ENCODE results near the gene RALY.

GRCh38 chr20:34001378-34001777 is 7.7 kb downstream of the RALY start:
- TF ChIP-seq, protein P1, sequence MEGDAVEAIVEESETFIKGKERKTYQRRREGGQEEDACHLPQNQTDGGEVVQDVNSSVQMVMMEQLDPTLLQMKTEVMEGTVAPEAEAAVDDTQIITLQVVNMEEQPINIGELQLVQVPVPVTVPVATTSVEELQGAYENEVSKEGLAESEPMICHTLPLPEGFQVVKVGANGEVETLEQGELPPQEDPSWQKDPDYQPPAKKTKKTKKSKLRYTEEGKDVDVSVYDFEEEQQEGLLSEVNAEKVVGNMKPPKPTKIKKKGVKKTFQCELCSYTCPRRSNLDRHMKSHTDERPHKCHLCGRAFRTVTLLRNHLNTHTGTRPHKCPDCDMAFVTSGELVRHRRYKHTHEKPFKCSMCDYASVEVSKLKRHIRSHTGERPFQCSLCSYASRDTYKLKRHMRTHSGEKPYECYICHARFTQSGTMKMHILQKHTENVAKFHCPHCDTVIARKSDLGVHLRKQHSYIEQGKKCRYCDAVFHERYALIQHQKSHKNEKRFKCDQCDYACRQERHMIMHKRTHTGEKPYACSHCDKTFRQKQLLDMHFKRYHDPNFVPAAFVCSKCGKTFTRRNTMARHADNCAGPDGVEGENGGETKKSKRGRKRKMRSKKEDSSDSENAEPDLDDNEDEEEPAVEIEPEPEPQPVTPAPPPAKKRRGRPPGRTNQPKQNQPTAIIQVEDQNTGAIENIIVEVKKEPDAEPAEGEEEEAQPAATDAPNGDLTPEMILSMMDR (IDR thresholded peaks at IDR 0.05) = no peak
- TF ChIP-seq POLR2A (IDR thresholded peaks at IDR 0.05) = no peak

Measured in body of pancreas (tissue), 4 donors.